NCI-H345 (cell line): ENCODE measurements around the gene MELTF.

ENCODE experiments used
- DNase-seq: peaks from one replicate; lab custom pipeline; 2025; lab: John Stamatoyannopoulos, UW

The MELTF gene

DNA sequence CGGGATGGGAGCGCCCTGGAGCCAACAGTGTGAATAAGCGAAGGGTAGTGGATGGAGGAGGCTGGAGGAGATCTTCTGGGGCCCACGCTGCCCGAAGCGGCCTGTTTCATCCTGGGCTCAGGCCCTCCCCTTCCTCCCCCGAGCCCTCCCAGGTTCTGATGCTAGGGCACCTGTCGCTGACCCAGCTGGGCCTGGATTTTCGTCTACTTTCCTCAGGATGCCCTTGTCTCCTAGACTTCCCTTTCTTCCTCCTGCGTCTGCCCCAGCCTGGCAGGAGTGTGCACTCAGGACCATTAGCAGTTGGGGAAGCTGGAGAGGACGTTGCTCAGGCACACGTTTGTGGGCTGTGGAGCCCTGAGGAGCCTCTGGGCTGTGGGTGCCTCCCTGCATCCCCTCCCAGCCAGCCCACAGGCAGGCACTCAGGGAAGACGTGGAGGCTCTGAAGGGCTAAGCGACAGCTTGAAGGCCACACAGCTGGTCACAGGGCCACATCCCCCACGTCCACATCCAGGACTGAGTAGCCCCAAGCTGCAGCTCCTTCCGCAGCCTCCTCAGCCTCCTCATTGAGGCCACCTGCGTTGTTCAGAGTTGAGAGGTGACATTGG is 37.1 kb downstream of the MELTF start:
- no peak for DNase-seq

GRCh38 chr3:196991581-196992460 is 37.8 kb downstream of the MELTF start:
- DNase-seq, result no peak

DNA sequence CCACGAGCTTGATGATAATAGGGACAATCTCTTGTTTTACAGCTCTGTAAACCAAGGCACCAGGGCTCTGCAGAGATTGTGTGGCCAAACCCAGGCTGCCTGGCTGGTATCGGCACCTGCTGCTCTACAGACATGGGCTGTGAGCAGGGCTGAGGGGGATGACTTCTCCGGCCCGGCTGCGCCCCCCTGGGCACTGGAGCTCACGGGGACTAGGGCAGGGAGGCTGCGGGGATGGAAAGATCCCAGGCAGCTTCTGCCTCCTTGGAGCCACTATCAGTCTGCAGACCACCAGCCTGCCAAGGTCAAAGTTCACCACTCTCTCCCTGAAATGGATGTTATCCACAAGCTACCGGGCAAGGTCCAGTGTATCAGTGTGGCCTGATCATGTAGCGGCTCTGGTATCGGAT is 39.0 kb downstream of the MELTF start:
- DNase-seq, result no peak

GRCh38 chr3:196989721-196990262 is 39.8 kb downstream of the MELTF start:
- peak; percentile 89 for DNase-seq

GRCh38 chr3:196988241-196989029 is 41.2 kb downstream of the MELTF start:
- DNase-seq, result peak; percentile 49

GRCh38 chr3:196987022-196987421 is 42.6 kb downstream of the MELTF start:
- no peak for DNase-seq

DNA sequence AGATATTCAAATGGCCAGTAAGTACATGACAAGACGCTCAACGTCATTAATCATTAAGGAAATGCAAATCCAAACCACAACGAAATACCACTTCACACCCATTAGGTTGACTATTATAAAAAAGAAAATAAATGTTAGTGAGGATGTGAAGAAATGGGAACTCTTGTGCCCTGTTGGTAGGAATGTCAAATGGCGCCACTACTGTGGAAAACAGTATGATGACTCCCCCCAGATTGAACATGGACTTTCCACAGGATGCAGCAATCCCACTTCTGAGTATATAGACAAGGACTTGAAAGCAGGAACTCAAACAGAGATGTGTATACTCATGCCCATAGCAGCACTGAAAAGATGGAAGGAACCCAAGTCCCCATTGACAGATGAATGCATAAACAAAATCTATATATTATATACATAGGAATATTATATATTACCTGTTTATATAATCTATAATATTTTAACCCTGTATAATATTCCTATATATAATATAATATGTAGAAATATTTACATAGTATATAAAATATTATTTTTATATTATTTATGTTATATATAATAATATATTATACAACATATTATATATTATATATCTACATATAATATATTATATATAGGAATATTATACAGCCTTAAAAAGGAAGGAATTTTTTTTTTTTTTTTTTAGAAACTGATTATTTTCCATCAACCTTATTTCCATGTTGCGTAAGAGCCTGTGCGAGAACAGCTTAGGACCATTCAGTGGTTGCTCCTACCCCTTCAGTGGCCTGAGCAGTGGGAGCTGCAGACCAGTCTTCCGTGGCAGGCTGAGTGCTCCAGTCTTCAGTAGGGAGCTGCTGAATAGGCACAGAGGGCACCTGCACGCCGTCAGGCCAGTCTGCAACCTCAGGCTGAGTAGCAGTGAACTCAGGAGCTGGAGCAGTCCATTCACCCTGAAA is 43.4 kb downstream of the MELTF start:
- DNase-seq, result no peak

DNA sequence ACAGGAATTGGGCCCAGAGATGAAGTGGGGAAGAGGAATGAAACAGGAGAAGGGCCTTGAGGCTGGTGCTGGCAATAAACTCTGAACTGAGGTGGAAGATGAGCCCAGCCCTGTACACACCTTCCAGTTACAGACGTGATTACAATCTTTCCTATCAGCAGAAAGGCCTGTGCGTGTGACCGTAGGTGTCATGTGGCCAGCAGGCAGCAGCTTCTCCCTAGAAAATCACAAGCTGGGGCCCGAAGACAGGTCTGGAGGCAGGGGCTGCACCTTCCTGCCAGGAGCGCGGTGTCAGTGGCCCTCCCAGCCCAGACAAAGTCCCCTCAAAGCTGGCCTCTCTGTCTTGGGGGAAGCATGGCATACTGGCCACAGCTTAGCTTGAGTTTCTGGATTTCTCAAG is 44.3 kb downstream of the MELTF start:
- no peak for DNase-seq

DNA sequence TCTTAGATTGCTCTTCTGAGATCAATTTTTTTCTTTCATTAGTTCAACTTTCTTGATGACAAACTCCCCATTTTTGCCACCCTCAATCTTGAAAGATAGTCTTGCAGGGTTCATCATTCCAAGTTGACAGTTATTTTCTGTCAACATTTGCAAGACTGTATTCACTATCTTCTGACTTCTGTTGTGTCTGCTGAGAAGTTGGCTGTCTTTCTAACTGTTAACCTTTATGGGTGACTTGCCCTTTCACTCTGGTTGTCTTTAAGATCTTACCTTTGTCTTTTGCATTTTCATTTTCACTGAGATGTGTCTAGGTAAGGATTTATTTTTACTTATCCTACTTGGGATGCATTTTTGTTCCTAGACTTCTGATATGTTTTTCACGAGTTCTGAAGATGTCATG is 46.4 kb downstream of the MELTF start:
- DNase-seq, result no peak

DNA sequence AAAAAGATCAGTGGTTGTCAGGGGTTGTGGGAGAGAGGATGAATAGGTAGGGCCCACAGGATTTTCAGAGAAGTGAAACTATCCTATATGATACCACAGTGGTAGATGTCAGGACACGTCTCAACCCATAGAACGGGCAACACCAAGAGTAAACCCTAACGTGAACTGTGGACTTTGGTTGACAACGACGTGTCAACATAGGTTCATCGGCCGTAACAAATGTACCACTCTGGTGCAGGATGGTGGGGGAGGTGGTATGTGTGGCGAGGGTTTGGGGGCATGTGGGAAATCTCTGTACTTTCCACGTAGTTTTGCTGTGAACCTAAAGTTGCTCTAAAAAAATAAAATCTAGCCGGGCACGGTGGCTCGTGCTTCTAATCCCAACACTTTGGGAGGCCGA is 48.0 kb downstream of the MELTF start:
- no peak for DNase-seq

- DNase-seq, result no peak
Measured at GRCh38 chr3:196979545-196979944, 50.1 kb downstream of the MELTF start.

DNA sequence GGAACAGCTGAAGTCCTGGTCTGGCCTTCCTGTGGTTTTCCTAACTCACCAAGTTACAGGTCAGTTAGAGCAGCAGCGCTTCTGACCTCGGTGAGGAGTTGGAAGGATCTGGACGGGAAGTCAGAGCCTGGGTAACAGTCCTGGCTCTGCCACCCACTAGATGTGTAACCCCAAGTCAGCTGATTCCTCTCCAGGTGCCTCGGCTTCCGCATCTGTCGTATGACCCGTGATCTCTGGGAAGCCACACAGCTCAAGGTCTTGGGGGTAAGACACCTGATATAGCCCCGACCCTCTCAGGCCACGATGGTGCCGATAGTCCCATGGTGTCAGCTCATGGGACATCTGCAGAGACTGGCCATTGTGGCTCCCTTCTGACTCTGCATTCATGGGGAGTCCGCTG is 52.7 kb downstream of the MELTF start:
- no peak for DNase-seq

DNA sequence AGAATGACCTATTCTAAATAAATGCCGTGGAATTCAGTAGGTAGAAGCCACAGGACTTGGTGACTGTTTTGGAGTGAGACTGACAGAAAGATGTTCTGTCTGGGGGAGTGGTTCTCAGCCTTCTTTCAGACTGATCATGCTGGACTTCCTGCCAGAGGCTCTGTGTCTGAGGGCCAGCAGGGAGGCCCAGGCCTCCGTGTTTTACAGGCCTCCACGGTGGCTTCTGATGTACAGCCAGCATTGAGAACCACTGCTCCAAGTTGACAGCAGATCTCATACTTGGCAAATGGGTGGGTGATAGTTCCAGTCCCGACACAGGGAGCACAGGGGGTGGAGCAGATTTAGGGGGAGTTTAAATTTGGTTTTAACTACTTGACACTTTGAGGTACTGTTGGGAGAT is 54.3 kb downstream of the MELTF start:
- no peak for DNase-seq

DNA sequence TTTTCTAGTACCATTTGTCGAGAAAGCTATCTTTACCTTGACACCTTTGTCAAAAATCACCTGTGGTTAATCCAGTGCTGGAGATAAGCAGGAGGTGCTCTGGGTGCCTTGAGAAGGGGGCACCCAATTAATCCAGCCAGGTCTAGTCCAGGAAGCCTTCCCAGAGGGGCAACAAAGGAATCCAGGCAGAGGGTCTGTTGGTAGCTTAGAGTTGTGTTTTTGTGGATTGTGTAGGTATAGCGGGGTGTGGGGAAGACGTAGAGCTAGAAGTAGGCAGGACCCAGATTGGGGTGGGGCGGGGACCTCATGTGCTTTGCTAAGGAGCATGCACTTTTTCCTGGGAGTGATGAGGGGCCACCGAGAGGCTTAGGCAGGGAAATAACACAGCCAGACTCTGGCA is 55.0 kb downstream of the MELTF start:
- DNase-seq, result no peak

GRCh38 chr3:196971094-196971698 is 58.4 kb downstream of the MELTF start:
- DNase-seq, result no peak

DNA sequence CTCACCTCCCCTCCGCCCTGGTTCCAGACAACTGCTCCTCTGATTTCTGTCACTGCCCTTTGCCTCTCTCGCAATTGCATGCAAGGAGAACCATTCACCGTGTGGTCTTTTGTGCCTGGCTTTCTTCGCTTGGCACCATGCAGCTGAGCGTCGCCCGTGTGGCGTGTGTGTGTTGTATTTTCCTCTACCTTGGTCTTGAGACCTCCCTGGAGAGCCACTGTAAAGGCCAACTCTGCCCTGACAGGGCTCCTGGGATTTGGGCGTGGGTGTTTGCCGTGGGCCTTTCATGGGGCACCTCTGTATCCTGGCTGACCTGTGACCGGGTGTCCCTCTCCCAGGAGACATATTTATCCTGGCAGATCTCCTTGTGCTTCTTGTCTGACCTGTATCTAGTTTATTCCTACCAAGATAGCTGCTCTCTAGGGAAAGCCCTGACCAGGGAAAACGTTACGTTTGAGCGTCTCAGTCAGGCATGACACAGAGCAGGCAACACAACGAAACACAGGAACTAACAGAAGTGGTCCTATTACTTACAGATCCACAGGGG is 59.0 kb downstream of the MELTF start:
- DNase-seq, result no peak

GRCh38 chr3:196969660-196970546 is 59.7 kb downstream of the MELTF start:
- peak; percentile 65 for DNase-seq

DNA sequence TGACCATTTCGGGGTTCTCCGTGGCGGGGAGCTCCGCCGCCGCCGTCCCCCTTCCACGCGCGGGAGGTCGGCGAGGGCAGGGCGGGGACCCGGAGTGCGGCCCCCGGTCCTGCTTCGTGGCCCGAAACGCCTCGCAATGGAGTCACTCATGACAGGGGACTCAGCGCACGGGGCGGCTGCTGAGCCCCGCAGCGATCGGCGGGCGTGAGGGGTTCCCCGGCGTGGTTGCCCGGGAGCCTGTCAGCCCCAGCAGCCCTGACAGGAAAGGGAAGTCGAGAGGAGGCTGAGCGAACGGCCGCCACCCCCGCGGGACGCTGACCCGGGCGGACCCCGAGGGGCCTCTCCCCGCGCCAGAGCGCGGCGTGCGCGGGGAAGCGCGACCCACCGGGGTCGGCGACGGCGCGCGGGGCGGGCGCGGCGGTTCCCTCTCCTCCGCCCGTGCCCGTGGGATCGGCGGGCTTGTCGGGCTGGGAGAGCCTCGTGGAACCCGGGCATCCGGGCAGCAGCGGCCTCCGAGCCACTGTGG is 60.4 kb downstream of the MELTF start:
- DNase-seq, result peak; percentile 31
